Activated CD4-positive, alpha-beta T cell treated with anti-CD3 and anti-CD28 coated beads for 36 hours (primary cell): ENCODE measurements around the gene ZNF736. TPM values are rescaled to one million over a fixed set of nuclear protein-coding genes. Genes with fewer than 3 reads are reported as not detected.
"Not testable (repeated sequence)": the region's sequence is repeated elsewhere in the genome, so short reads cannot be mapped to it uniquely, and the experiment has no call there.

Experiments used
- ATAC-seq: fragments of 200-7000 bp; cut with Tn5 transposase; one replicate; pipeline ENCODE4 v1.10.0; 2021; ENCODE audit warnings: mild to moderate bottlenecking, moderate library complexity
- CTCF ChIA-PET: fragments of 350-600 bp; sonication (Branson Sonifier 250); formaldehyde crosslinking; loops from one replicate; lab custom pipeline; 2021; ENCODE audit warnings: antibody characterized with exemption; lab: Charles Lee
- POLR2A ChIA-PET: fragments of 350-600 bp; sonication (Branson Sonifier 250); formaldehyde crosslinking; loops from one replicate; lab custom pipeline; 2021; ENCODE audit warnings: antibody characterized with exemption, inconsistent platforms; lab: Charles Lee
- DNase-seq: peaks from one replicate; pipeline ENCODE4 v3.0.0-alpha.2; 2020
- H3K27ac Mint-ChIP-seq: one replicate; pipeline ENCODE4 v1.8.0; 2021; ENCODE audit warnings: mixed read lengths
- H3K27me3 Mint-ChIP-seq: one replicate; pipeline ENCODE4 v1.8.0; 2021; ENCODE audit warnings: mixed read lengths
- H3K36me3 Mint-ChIP-seq: one replicate; pipeline ENCODE4 v1.8.0; 2021; ENCODE audit warnings: low read depth, mixed read lengths
- H3K4me1 Mint-ChIP-seq: one replicate; pipeline ENCODE4 v1.8.0; 2021; ENCODE audit warnings: mixed read lengths
- H3K4me3 Mint-ChIP-seq: one replicate; pipeline ENCODE4 v1.8.0; 2021; ENCODE audit warnings: mild to moderate bottlenecking, moderate library complexity, mixed read lengths
- H3K9me3 Mint-ChIP-seq: one replicate; pipeline ENCODE4 v1.8.0; 2021; ENCODE audit warnings: low read depth, mixed read lengths
- intact Hi-C, 2 experiments: fragments of 100-400 bp; cut with DNase I in 1 of 2; cut with micrococcal nuclease in 1 of 2; formaldehyde crosslinking; loops; one replicate each; pipeline versions ENCODE4 v1.14.2 to v1.15.1; 2022 to 2024; cut with DNase I, micrococcal nuclease
- total RNA-seq, 2 experiments: library from RNA; stranded (reverse); gene quantifications; one replicate each; pipeline ENCODE4 v1.2.3, GENCODE V29; 2021

The ZNF736 gene
- total RNA-seq, 2 experiments from 2014 or later = 23.5 to 25.5 TPM

GRCh38 chr7:64314566-64314965, 805 bp downstream of the ZNF736 start:
- POLR2A ChIA-PET = interaction anchor here (0.6 to 1.4 kb wide), 2 partner anchors 248 to 405 kb away, joined by 3 to 4 read pairs; partner anchors contain the start of gene ZNF680
- CTCF ChIA-PET = interaction anchor here (0.8 kb wide), 1 partner anchor 9 kb away, joined by 3 read pairs; no protein-coding TSS in a partner anchor
- Mint-ChIP-seq H3K4me1 (peaks cover 30% of the 10 kb centered on the region), H3K27me3 (no peaks in the 10 kb centered on the region), H3K27ac (peak overlapping the region; percentile 99), H3K36me3 (peaks cover 35% of the 10 kb centered on the region), H3K4me3 (peak overlapping the region; percentile 89), H3K9me3 (peaks cover 3% of the 10 kb centered on the region)
- intact Hi-C loops = loop anchor here in 1 of 2 experiments (1.0 to 5.0 kb wide), 3 partner anchors 390 to 1058 kb away; partner anchors contain the start of gene ZNF92
- peak; percentile 29 for DNase-seq
- no peak for ATAC-seq

GRCh38 chr7:64316031-64316742, 2.4 kb downstream of the ZNF736 start:
- DNase-seq, H3K27ac Mint-ChIP-seq, H3K27me3 Mint-ChIP-seq, H3K9me3 Mint-ChIP-seq, ATAC-seq, intact Hi-C loops: not testable (repeated sequence)
- H3K36me3 Mint-ChIP-seq = peaks cover 44% of the 10 kb centered on the region
- H3K4me1 Mint-ChIP-seq = peaks cover 30% of the 10 kb centered on the region
- POLR2A ChIA-PET = interaction anchor here (0.7 kb wide), 1 partner anchor 310 kb away, joined by 3 read pairs; no protein-coding TSS in a partner anchor
- CTCF ChIA-PET = interaction anchor here (2.0 kb wide), 1 partner anchor 9 kb away, joined by 4 read pairs; no protein-coding TSS in a partner anchor
- H3K4me3 Mint-ChIP-seq = peak overlapping the region; percentile 89

GRCh38 chr7:64320547-64321513, 7.1 kb downstream of the ZNF736 start:
- DNase-seq = no peak
- CTCF ChIA-PET = interaction anchor here (0.7 to 1.4 kb wide), 2 partner anchors 10 to 29 kb away, joined by 4 to 5 read pairs; no protein-coding TSS in a partner anchor
- Mint-ChIP-seq H3K9me3 (peaks cover 22% of the 10 kb centered on the region), H3K4me3 (no peak overlapping the region), H3K36me3 (peaks cover 66% of the 10 kb centered on the region), H3K4me1 (peaks cover 8% of the 10 kb centered on the region), H3K27ac (no peak overlapping the region), H3K27me3 (no peaks in the 10 kb centered on the region)
- peak; percentile 42 for ATAC-seq
- POLR2A ChIA-PET = no interaction called here
- intact Hi-C loops = loop anchor here in 1 of 2 experiments (10.0 kb wide), 1 partner anchor 384 kb away; no protein-coding TSS in a partner anchor

- H3K4me3 Mint-ChIP-seq, H3K27me3 Mint-ChIP-seq, CTCF ChIA-PET, H3K27ac Mint-ChIP-seq, POLR2A ChIA-PET, DNase-seq, H3K4me1 Mint-ChIP-seq: not testable (repeated sequence)
- H3K36me3 Mint-ChIP-seq = peaks cover 77% of the 10 kb centered on the region
- peaks cover 37% of the 10 kb centered on the region for H3K9me3 Mint-ChIP-seq
- intact Hi-C loops = loop anchor here in 1 of 2 experiments (10.0 kb wide), 1 partner anchor 381 kb away; no protein-coding TSS in a partner anchor
- peak; percentile 26 for ATAC-seq
Observed at GRCh38 chr7:64324166-64324565, 10.4 kb downstream of the ZNF736 start.

GRCh38 chr7:64348713-64349210, 35.0 kb downstream of the ZNF736 start:
- H3K36me3 Mint-ChIP-seq = peaks cover 85% of the 10 kb centered on the region
- H3K9me3 Mint-ChIP-seq = peaks cover 58% of the 10 kb centered on the region
- H3K27ac Mint-ChIP-seq, H3K4me3 Mint-ChIP-seq, POLR2A ChIA-PET, H3K4me1 Mint-ChIP-seq, ATAC-seq, H3K27me3 Mint-ChIP-seq, DNase-seq: not testable (repeated sequence)
- intact Hi-C loops = loop anchor here in 1 of 2 experiments (10.0 kb wide), 1 partner anchor 176 kb away; no protein-coding TSS in a partner anchor
- CTCF ChIA-PET = interaction anchor here (0.6 kb wide), 1 partner anchor 273 kb away, joined by 3 read pairs; no protein-coding TSS in a partner anchor

- H3K27me3 Mint-ChIP-seq = no peaks in the 10 kb centered on the region
- ATAC-seq = no peak
- ChIA-PET POLR2A (no interaction called here), CTCF (no interaction called here)
- peaks cover 45% of the 10 kb centered on the region for H3K9me3 Mint-ChIP-seq
- no peak for DNase-seq
- intact Hi-C loops = no loop called here
- no peak overlapping the region for H3K27ac Mint-ChIP-seq
- H3K4me3 Mint-ChIP-seq = no peak overlapping the region
- H3K4me1 Mint-ChIP-seq = no peaks in the 10 kb centered on the region
- H3K36me3 Mint-ChIP-seq = peaks cover 34% of the 10 kb centered on the region
Observed at GRCh38 chr7:64359543-64359942, 45.8 kb downstream of the ZNF736 start.

- intact Hi-C loops = no loop called here
- Mint-ChIP-seq H3K4me3 (no peak overlapping the region), H3K36me3 (peaks cover 2% of the 10 kb centered on the region), H3K27me3 (no peaks in the 10 kb centered on the region), H3K9me3 (peaks cover 82% of the 10 kb centered on the region), H3K27ac (no peak overlapping the region), H3K4me1 (no peaks in the 10 kb centered on the region)
- ChIA-PET POLR2A (no interaction called here), CTCF (no interaction called here)
- DNase-seq = no peak
- no peak for ATAC-seq
Observed at GRCh38 chr7:64371116-64371515, 57.4 kb downstream of the ZNF736 start.

- POLR2A ChIA-PET = no interaction called here
- DNase-seq (no peak), ATAC-seq (no peak)
- CTCF ChIA-PET = no interaction called here
- Mint-ChIP-seq H3K27ac (no peak overlapping the region), H3K4me1 (no peaks in the 10 kb centered on the region), H3K4me3 (no peak overlapping the region), H3K27me3 (no peaks in the 10 kb centered on the region), H3K9me3 (peaks cover 80% of the 10 kb centered on the region), H3K36me3 (peaks cover 2% of the 10 kb centered on the region)
- intact Hi-C loops = no loop called here
Observed at GRCh38 chr7:64373017-64373416, 59.3 kb downstream of the ZNF736 start.

GRCh38 chr7:64400401-64400800, 86.6 kb downstream of the ZNF736 start:
- ATAC-seq (no peak), DNase-seq (no peak)
- Mint-ChIP-seq H3K36me3 (no peaks in the 10 kb centered on the region), H3K27ac (no peak overlapping the region), H3K4me3 (no peak overlapping the region), H3K9me3 (peaks cover 5% of the 10 kb centered on the region), H3K4me1 (no peaks in the 10 kb centered on the region), H3K27me3 (no peaks in the 10 kb centered on the region)
- POLR2A ChIA-PET = no interaction called here
- CTCF ChIA-PET = no interaction called here
- intact Hi-C loops = no loop called here
